NCI-H748 treated with DMSO at 0.1 percent for 48 hours (cell line): Measurements from ENCODE around the gene CTDSP2.
"Not testable (repeated sequence)": the region's sequence is repeated elsewhere in the genome, so short reads cannot be mapped to it uniquely, and the experiment has no call there.

Experiments
- DNase-seq: peaks from one replicate; lab custom pipeline; 2025; lab: John Stamatoyannopoulos, UW

The CTDSP2 gene, protein sequence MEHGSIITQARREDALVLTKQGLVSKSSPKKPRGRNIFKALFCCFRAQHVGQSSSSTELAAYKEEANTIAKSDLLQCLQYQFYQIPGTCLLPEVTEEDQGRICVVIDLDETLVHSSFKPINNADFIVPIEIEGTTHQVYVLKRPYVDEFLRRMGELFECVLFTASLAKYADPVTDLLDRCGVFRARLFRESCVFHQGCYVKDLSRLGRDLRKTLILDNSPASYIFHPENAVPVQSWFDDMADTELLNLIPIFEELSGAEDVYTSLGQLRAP

DNA sequence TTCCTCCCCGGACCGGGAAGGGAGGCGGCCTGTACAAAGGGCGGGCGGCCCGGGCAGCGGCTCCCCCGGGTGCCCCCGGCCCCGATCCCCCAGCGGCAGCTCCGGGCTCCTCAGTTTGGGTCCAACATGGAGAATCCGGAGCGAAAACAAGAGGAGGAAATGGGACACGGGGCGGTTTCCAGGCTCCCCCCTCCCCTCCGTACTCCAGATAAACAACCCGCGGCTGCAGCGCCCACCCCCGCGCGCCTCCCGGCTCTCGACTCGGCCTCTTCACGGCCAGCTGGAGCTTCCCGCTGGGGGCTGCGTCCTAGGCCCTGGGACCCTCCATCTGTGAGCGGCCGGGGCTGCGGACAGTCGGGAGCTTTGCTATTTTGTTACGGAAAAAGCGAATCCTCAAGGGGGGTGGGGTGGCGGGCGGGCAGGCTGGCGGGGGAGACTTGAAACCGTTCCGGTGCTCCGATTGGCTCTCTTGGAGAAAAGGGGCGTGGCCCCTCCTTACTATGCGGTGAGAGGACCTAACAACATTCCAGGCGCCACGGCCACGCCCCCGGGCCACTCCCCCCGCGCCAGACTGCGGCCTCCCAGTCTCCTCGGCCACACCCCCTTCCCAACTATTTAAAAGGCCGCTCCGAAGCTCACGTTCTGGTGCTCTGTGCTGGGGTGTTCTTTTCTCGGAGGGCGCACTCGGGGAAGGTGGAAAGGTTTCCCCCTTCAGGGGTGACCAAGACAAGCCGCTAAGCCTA, at the start of gene CTDSP2:
Gene CTDSP2, minus strand, starts transcription at position 153 of the 743 bp plus-strand sequence. CDS start 294 bp downstream, outside the sequence.
- peak; percentile 92 for DNase-seq

DNA sequence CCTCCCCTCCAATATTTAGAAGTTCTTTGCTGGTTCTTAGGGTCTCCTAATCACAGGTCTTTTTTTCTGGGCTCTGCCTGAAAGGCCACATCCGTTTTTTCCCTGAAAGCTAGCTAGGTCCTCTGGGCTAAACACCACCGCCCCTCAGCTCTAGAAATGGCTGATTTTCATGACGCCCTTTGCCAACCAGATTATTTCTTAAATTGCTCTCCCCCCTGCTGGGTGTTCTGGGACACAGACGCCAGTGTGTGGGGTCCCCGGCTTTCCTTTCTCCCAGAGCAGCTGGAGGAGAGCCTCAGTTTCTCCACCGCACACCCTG, 49.5 kb upstream of the CTDSP2 start:
- DNase-seq: no peak

- no peak for DNase-seq
Observed at GRCh38 chr12:57895389-57896114, 49.0 kb upstream of the CTDSP2 start.

DNA sequence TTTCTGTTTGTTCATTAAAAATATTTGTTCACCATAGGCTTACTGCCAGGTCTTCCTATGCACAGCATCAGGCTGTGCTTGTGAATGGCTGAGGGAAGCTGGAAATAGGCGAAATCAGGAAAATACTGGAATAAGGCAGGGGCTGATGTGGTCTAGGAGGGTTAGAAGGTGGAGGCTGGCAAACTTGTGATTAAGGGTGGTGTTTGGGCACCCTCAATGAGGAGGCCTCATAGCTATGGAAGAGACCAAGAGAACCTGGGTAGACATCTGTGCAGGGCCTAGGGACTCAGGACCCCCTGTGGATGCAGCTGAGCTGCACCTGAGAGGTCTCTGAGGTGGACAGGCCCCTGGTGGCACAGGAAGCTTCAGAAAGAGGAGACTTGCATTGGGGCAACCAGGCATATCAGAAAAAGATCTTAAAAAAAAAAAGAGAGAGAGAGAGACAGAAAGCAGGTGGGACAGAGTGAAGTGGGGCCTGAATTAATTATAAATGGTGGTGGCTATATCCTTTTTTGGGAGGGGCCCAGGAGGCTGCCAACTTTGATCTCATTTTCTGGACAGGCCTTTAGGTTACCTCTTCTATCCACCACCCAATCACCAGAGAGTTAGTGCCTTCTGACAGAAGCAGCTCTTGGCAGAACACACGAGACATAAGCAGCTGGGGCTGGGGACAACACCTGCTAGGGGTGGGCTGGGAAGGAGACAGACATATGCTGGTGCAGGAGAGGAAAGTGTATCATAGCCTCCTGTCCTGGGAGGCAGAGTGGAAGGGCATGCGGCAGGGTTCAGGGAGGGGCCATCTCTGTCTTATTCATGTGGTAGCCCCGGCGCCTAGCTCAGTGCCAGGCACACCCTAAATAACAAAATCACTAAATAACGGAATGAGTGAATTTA, 48.1 kb upstream of the CTDSP2 start:
- DNase-seq: no peak

DNA sequence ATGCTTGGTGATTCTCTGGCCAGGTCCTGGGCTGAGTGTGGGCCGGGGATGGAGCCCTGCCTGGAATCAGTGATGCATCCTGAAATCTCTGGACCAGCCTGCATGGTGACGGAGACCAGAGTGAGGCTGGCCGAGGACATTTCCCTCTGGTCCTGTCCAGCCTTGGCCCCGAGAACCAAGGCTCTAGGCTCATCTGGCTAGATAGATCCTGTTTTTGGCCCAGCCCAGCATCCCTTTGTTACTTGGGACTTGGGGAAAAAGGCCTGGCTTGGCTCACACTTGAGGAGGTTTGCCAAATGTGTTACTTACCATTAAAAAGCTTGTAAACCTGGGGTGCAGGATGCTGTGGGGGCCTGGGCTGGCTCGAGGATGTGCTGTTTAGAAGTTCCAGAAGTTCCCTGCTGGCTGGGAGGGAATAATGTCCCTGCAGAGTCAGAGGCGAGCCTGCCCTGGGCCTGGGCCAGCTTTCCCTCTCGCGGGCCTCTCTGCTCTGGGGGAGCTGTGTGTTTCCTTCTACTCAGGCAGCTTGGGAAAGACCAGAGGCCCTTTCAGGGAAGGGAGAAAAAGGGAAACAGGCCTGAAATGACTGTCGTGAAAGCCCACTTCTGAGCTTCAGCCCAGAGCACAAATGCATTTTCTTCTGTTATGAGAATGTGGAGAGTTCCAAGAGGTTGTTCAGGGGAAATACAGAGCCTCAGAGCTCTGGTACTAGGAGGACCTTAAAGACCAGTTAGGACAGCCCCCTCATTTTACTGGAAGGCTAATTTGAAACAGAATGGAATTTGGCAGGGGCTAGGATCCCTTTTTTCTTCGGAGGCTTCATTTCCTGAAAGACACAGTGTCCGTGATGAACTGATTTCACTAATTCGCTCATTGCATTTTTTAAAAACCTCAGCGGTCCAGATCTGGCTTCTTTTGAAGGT, 47.2 kb upstream of the CTDSP2 start:
- no peak for DNase-seq

DNA sequence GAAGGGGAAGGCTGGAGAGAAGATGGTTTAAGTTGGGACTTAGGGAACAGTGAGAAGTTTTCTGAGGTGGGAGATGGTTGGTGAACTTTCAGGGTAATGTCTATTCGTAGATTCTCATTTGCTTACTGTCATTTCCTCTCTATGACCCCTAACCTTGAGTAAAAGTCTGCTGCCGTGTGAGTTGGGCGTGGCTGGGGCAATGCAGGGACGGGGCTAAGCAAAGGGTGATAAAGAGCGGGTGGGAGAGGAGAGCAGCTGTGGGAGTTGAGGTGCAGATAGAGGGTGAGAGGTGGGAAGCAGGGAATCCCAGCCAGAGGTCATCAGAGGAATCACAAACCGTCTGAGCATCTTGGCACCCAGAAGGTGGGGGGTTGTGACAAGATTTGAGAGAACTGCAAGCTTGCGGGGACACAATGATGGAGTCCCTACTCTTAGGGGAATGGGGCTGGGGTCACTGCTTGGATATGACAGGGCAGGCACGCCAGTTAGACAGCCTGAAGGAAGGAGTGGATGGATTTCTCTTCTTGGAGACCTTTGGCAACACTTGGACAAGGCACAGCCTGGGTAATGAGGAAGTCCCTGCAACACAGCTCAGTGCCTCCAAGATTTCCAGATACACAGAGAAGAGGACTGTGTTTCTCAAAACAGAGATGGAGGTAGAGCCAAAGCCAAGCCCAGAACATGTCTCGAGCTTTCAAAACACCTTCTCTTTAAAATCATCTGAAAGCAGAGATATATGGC, 45.9 kb upstream of the CTDSP2 start:
- no peak for DNase-seq

DNA sequence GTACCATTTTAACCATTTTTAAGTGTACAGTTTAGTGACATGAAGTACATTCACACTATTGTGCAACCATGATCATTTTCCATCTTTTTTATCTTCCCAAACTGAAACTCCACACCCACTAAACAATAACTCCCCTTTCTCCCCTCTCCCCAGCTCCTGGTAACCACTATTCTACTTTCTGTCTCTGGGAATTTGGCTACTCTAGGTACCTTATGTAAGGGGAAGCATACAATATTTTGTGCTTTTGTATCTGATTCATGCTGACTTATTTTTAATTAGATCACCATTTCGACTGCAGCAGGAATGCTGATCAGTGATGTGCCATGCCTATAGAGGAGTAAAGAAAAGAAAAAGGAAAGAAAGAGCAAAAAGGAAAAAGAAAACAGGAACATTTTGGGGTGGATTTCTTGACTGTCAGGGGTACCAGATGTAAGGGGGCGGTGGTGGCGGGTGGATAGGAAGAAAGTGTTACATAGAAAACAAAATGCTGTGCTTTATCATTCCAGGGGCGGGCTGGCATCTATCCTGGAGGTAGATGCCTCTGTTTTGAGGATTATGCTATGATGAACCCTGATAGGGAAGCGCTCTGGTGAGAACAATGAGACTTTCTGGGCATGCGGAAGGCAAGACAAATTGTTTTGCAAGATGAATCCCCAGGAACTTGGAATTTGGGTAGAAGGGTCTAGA, 45.2 kb upstream of the CTDSP2 start:
- DNase-seq: no peak

- DNase-seq: no peak
Observed at GRCh38 chr12:57890191-57891115, 43.9 kb upstream of the CTDSP2 start.

- no peak for DNase-seq
Observed at GRCh38 chr12:57889500-57889989, 43.0 kb upstream of the CTDSP2 start.

- peak; percentile 84 for DNase-seq
Observed at GRCh38 chr12:57888409-57889157, 42.1 kb upstream of the CTDSP2 start.

DNA sequence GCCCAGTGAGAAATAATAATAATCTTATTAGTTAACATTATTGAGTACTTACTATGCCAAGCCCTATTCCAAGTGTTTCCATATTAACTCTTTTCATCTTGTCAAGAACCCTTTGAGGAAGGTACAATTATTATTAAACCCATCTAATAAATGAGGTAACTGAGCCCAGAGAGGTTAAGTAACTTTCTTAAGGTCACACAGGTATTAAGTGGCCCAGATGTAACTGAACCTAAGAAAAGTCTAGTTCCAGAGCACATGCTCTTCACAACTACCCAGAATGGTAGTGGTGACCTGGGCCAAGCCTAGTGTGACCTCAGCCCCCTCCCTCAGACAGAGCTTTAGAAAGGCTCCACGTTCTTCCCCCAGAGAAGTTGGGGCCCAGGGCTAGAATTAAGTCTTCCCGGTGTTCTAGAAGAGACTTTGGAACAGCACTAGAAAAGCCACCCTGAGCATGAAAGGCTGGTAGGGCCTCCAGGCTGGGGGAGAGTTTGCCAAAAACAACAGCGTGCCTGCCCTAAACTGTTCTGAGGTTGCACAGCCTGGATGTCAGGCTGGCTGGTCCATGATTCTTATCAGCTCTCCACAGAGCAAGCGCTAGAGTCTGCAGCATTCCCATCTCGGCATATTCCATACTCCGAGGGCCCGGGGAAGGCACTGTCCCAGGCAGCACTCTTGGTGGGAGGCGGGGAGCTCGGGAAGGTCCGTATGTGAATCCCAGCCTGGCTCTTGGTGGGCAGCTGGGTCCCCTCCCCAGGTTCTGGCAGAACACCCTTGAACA, 41.3 kb upstream of the CTDSP2 start:
- DNase-seq: no peak

- not testable (repeated sequence) for DNase-seq
Observed at GRCh38 chr12:57886964-57887363, 40.4 kb upstream of the CTDSP2 start.

GRCh38 chr12:57886542-57886941, 40.0 kb upstream of the CTDSP2 start:
- DNase-seq: no peak

- DNase-seq: no peak
Observed at GRCh38 chr12:57885207-57885606, 38.7 kb upstream of the CTDSP2 start.

- no peak for DNase-seq
Observed at GRCh38 chr12:57883700-57884099, 37.2 kb upstream of the CTDSP2 start.

- no peak for DNase-seq
Observed at GRCh38 chr12:57883057-57883456, 36.5 kb upstream of the CTDSP2 start.

- no peak for DNase-seq
Observed at GRCh38 chr12:57882575-57882974, 36.0 kb upstream of the CTDSP2 start.
